GM12878 (cell line): ENCODE data around the gene NAALADL2.

ENCODE experiments used
- EP300 ChIP-seq, 2 experiments: fragments of 150-350 bp in 1 of 2; IDR thresholded peaks; 2 replicates each; pipeline ENCODE4 v1.6.1; 2011 to 2012; ENCODE audit warnings: low read depth in 2 of 2, low read length in 2 of 2, borderline replicate concordance in 1 of 2, improper control_type of control experiment in 1 of 2, inconsistent platforms in 1 of 2; ENCODE audit not compliant: control insufficient read depth in 1 of 2
- TF ChIP-seq, protein P1 (sequence below), 3 experiments: IDR thresholded peaks in 2 of 3; conservative IDR thresholded peaks in 1 of 3; 2 replicates each; pipeline ENCODE4 v1.5.1; 2011; ENCODE audit warnings: low read depth in 3 of 3, low read length in 3 of 3, mild to moderate bottlenecking in 3 of 3, control low read depth in 2 of 3, moderate library complexity in 2 of 3, inconsistent platforms in 1 of 3, mixed read lengths in 1 of 3; ENCODE audit not compliant: control insufficient read depth in 2 of 3, insufficient read depth in 1 of 3; ENCODE audit errors: extremely low read depth in 1 of 3
- TF ChIP-seq, protein P2 (sequence below): IDR thresholded peaks from 2 replicates; pipeline ENCODE4 v1.6.1; 2012; ENCODE audit warnings: low read depth, low read length, improper control_type of control experiment

DNA sequence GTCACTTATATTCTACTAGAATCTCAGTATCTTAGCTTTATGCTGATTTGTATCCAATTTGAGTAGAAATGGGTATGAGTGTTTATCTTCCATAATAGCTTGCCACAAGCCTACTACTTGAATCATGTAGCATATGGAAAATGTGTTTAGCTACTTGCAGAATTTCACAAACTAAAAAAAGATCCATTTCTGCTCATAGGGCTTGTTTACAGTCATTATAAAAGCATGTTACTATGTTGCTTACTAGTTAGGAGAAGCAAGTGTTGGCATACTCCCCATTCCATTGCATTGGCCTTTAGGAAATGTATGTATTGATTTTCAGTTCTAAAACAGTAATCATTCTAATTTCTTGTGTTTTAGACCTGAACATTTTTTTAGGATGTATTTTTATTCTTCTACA is 939.2 kb downstream of the NAALADL2 start:
- no peak for TF ChIP-seq EP300 (IDR thresholded peaks at IDR 0.05; ENCODE audit: borderline replicate concordance in 1 of 2, control insufficient read depth in 1 of 2, low read depth in 2 of 2, low read length in 2 of 2)
- TF ChIP-seq, protein P1, sequence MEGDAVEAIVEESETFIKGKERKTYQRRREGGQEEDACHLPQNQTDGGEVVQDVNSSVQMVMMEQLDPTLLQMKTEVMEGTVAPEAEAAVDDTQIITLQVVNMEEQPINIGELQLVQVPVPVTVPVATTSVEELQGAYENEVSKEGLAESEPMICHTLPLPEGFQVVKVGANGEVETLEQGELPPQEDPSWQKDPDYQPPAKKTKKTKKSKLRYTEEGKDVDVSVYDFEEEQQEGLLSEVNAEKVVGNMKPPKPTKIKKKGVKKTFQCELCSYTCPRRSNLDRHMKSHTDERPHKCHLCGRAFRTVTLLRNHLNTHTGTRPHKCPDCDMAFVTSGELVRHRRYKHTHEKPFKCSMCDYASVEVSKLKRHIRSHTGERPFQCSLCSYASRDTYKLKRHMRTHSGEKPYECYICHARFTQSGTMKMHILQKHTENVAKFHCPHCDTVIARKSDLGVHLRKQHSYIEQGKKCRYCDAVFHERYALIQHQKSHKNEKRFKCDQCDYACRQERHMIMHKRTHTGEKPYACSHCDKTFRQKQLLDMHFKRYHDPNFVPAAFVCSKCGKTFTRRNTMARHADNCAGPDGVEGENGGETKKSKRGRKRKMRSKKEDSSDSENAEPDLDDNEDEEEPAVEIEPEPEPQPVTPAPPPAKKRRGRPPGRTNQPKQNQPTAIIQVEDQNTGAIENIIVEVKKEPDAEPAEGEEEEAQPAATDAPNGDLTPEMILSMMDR (IDR thresholded peaks at IDR 0.05 in 2 of 3, conservative IDR thresholded peaks at IDR 0.05 in 1 of 3; ENCODE audit: control insufficient read depth in 2 of 3, extremely low read depth in 1 of 3, insufficient read depth in 1 of 3, low read depth in 3 of 3, low read length in 3 of 3): no peak
- TF ChIP-seq, protein P2, sequence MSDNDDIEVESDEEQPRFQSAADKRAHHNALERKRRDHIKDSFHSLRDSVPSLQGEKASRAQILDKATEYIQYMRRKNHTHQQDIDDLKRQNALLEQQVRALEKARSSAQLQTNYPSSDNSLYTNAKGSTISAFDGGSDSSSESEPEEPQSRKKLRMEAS: no peak
